CD14-positive monocyte (primary cell): ENCODE results near the gene ULK4. TPM values are rescaled to one million over a fixed set of nuclear protein-coding genes. Genes with fewer than 3 reads are reported as not detected.

ENCODE experiments used
- DNase-seq, 3 donors: peaks; one replicate each; pipeline ENCODE4 v3.0.0-alpha.2; 2011 to 2022
- H2AFZ ChIP-seq: 2 replicates; pipeline ENCODE4 v1.6.0; 2012; ENCODE audit warnings: mild to moderate bottlenecking, low read depth, low read length, inconsistent platforms; ENCODE audit not compliant: insufficient read depth, poor library complexity, severe bottlenecking
- H3K27ac ChIP-seq, 2 donors: 1 replicate in 1 of 2; 2 replicates in 1 of 2; pipeline ENCODE4 v1.5.1; 2012 to 2013; ENCODE audit warnings: low read length in 2 of 2, control low read depth in 1 of 2, inconsistent platforms in 1 of 2, low read depth in 1 of 2, mild to moderate bottlenecking in 1 of 2
- H3K27me3 ChIP-seq, 2 donors: one replicate each; pipeline versions ENCODE4 v1.6.0 to v1.6.1; 2011 to 2013; ENCODE audit warnings: low read length in 2 of 2; ENCODE audit not compliant: control insufficient read depth in 2 of 2, insufficient read depth in 2 of 2
- H3K36me3 ChIP-seq, 2 donors: replicated peaks in 1 of 2; 1 replicate in 1 of 2; 2 replicates in 1 of 2; pipeline versions ENCODE4 v1.5.1 to v1.6.1; 2012 to 2013; ENCODE audit warnings: low read length in 2 of 2, control low read depth in 1 of 2, inconsistent platforms in 1 of 2, mild to moderate bottlenecking in 1 of 2; ENCODE audit not compliant: insufficient read depth in 2 of 2, control insufficient read depth in 1 of 2
- H3K4me1 ChIP-seq, 2 donors: 1 replicate in 1 of 2; 2 replicates in 1 of 2; pipeline versions ENCODE4 v1.5.1 to v1.6.1; 2012 to 2013; ENCODE audit warnings: low read length in 2 of 2, control low read depth in 1 of 2, inconsistent platforms in 1 of 2, mild to moderate bottlenecking in 1 of 2, moderate library complexity in 1 of 2; ENCODE audit not compliant: insufficient read depth in 2 of 2, control insufficient read depth in 1 of 2
- H3K4me2 ChIP-seq: replicated peaks from 2 replicates; pipeline ENCODE3; 2012; ENCODE audit warnings: low read length, moderate library complexity, mild to moderate bottlenecking; ENCODE audit not compliant: poor library complexity, severe bottlenecking; ENCODE audit errors: extremely low read depth
- H3K4me3 ChIP-seq, 3 experiments: fragments of 200-600 bp in 1 of 3; sonication (generic) in 1 of 3; replicated peaks in 1 of 3; 1 replicate in 2 of 3; 2 replicates in 1 of 3; pipeline ENCODE4 v1.5.1; 2011 to 2013; ENCODE audit warnings: low read length in 3 of 3, mild to moderate bottlenecking in 3 of 3, control low read depth in 2 of 3, low read depth in 2 of 3, inconsistent platforms in 1 of 3, moderate library complexity in 1 of 3
- H3K79me2 ChIP-seq: 2 replicates; pipeline ENCODE4 v1.6.0; 2012; ENCODE audit warnings: mild to moderate bottlenecking, control low read depth, inconsistent platforms, low read length, moderate library complexity; ENCODE audit not compliant: insufficient read depth
- H3K9ac ChIP-seq: 2 replicates; pipeline ENCODE4 v1.6.0; 2017; ENCODE audit warnings: low read length, mild to moderate bottlenecking; ENCODE audit not compliant: insufficient read depth, poor library complexity, severe bottlenecking
- H3K9me3 ChIP-seq, 2 donors: replicated peaks in 1 of 2; 1 replicate in 1 of 2; 2 replicates in 1 of 2; pipeline versions ENCODE4 v1.5.1 to v1.6.1; 2012 to 2013; ENCODE audit warnings: low read length in 2 of 2, control low read depth in 1 of 2; ENCODE audit not compliant: control insufficient read depth in 1 of 2, insufficient read depth in 1 of 2
- H4K20me1 ChIP-seq: 2 replicates; pipeline ENCODE4 v1.6.0; 2012; ENCODE audit warnings: mild to moderate bottlenecking, low read length, control low read depth, moderate library complexity; ENCODE audit not compliant: insufficient read depth
- H3K27ac Mint-ChIP-seq, 7 donors: one replicate each; pipeline ENCODE4 v1.8.0; 2020; ENCODE audit warnings: mild to moderate bottlenecking in 7 of 7, mixed read lengths in 7 of 7, moderate library complexity in 6 of 7, inconsistent platforms in 2 of 7
- H3K27me3 Mint-ChIP-seq, 3 donors: one replicate each; pipeline ENCODE4 v1.8.0; 2021 to 2022; ENCODE audit warnings: low read depth in 3 of 3, mild to moderate bottlenecking in 3 of 3, mixed read lengths in 3 of 3, moderate library complexity in 3 of 3, inconsistent platforms in 1 of 3
- H3K36me3 Mint-ChIP-seq, 2 donors: one replicate each; pipeline ENCODE4 v1.8.0; 2020; ENCODE audit warnings: mixed read lengths in 2 of 2, inconsistent platforms in 1 of 2, mild to moderate bottlenecking in 1 of 2
- H3K4me1 Mint-ChIP-seq: one replicate; pipeline ENCODE4 v1.8.0; 2020; ENCODE audit warnings: mild to moderate bottlenecking, mixed read lengths
- H3K4me3 Mint-ChIP-seq, 2 donors: one replicate each; pipeline ENCODE4 v1.8.0; 2020; ENCODE audit warnings: mild to moderate bottlenecking in 2 of 2, mixed read lengths in 2 of 2, moderate library complexity in 1 of 2
- H3K9me3 Mint-ChIP-seq, 7 donors: one replicate each; pipeline ENCODE4 v1.8.0; 2020 to 2022; ENCODE audit warnings: mixed read lengths in 7 of 7, mild to moderate bottlenecking in 6 of 7, moderate library complexity in 6 of 7, inconsistent platforms in 2 of 7
- CTCF ChIP-seq: fragments of 200-600 bp; IDR thresholded peaks from one replicate; pipeline ENCODE4 v1.8.0; 2022; ENCODE audit warnings: antibody characterized with exemption, mild to moderate bottlenecking
- WGBS: methylation state at CpG from one replicate; pipeline ENCODE4 v1.1.5; 2013; ENCODE audit warnings: missing lambda C conversion rate; ENCODE audit not compliant: insufficient coverage; 5-methylcytosine and 5-hydroxymethylcytosine counted together
- intact Hi-C, 2 donors: fragments of 100-400 bp; cut with micrococcal nuclease; formaldehyde crosslinking; loops; one replicate each; pipeline versions ENCODE4 v1.15.0 to v1.15.1; 2023
- polyA plus RNA-seq, 3 donors: library from polyadenylated mRNA; depleted of rRNA in 1 of 3; unstranded in 2 of 3; stranded (reverse) in 1 of 3; fragments of 300-500 nt in 2 of 3; fragments of >200 nt in 1 of 3; fragmentation: Illumina TruSeq in 2 of 3; gene quantifications; 1 replicate in 2 of 3; 2 replicates in 1 of 3; pipeline ENCODE4 v1.2.3, GENCODE V29; 2012 to 2021

The ULK4 gene
- polyA plus RNA-seq, 3 donors = 6.7 to 14.0 (median 11.8) TPM

GRCh38 chr3:41307065-41307464, 654.8 kb downstream of the ULK4 start:
- WGBS = 94% methylated on average over 2 of the region's 2 CpGs
- no peaks in the 10 kb centered on the region for H3K36me3 ChIP-seq
- no peak overlapping the region for H3K27ac Mint-ChIP-seq

GRCh38 chr3:41304593-41304992, 657.3 kb downstream of the ULK4 start:
- 50% methylated on average over 1 of the region's 2 CpGs for WGBS
- H3K36me3 Mint-ChIP-seq = no peaks in the 10 kb centered on the region
- Histone ChIP-seq H3K27ac (no peak overlapping the region), H3K9me3 (no peaks in the 10 kb centered on the region), H3K79me2 (no peaks in the 10 kb centered on the region), H3K27me3 (no peaks in the 10 kb centered on the region), H3K36me3 (no peaks in the 10 kb centered on the region), H3K4me3 (no peak overlapping the region), H3K4me2 (no peak overlapping the region), H2AFZ (no peak overlapping the region), H4K20me1 (no peaks in the 10 kb centered on the region), H3K9ac (no peak overlapping the region), H3K4me1 (no peaks in the 10 kb centered on the region)
- no peak overlapping the region for H3K27ac Mint-ChIP-seq
- intact Hi-C loops = no loop called here
- H3K4me1 Mint-ChIP-seq = no peaks in the 10 kb centered on the region
- peaks cover 0 to 5% (median 0%) of the 10 kb centered on the region in 7 donors for H3K9me3 Mint-ChIP-seq
- no peak overlapping the region for H3K4me3 Mint-ChIP-seq
- TF ChIP-seq CTCF = no peak
- no peaks in the 10 kb centered on the region for H3K27me3 Mint-ChIP-seq
- no peak for DNase-seq

More at GRCh38 chr3:41307065-41307464, 654.8 kb downstream of the ULK4 start:
- Mint-ChIP-seq H3K4me3 (no peak overlapping the region), H3K9me3 (peaks cover 0 to 5% (median 0%) of the 10 kb centered on the region in 7 donors), H3K36me3 (no peaks in the 10 kb centered on the region), H3K27me3 (peaks cover 0 to 3% (median 0%) of the 10 kb centered on the region in 3 donors), H3K4me1 (no peaks in the 10 kb centered on the region)
- Histone ChIP-seq H3K27ac (no peak overlapping the region), H3K79me2 (no peaks in the 10 kb centered on the region), H3K4me3 (no peak overlapping the region), H4K20me1 (no peaks in the 10 kb centered on the region), H3K9me3 (no peaks in the 10 kb centered on the region), H3K4me2 (no peak overlapping the region), H3K27me3 (no peaks in the 10 kb centered on the region), H2AFZ (no peak overlapping the region), H3K4me1 (no peaks in the 10 kb centered on the region), H3K9ac (no peak overlapping the region)
- TF ChIP-seq CTCF = no peak
- intact Hi-C loops = no loop called here
- no peak for DNase-seq
